ENCODE data around the gene PUM2.

PUM2 gene

GRCh38 chr2:20230114-20230425 lies 120.6 kb downstream of the PUM2 start:
- no peak overlapping the region for H3K27ac Mint-ChIP-seq
- H3K9me3 Mint-ChIP-seq, result no peaks in the 10 kb centered on the region
- peaks cover 5% of the 10 kb centered on the region for H3K4me1 Mint-ChIP-seq (ENCODE audit: low read depth)
- peaks cover 31% of the 10 kb centered on the region for H3K27me3 Mint-ChIP-seq
- no peak overlapping the region for H3K4me3 Mint-ChIP-seq
- no peaks in the 10 kb centered on the region for H3K36me3 Mint-ChIP-seq (ENCODE audit: low read depth)

- Mint-ChIP-seq H3K4me3 (no peak overlapping the region), H3K9me3 (no peaks in the 10 kb centered on the region), H3K4me1 (ENCODE audit: low read depth) (peaks cover 5% of the 10 kb centered on the region), H3K36me3 (ENCODE audit: low read depth) (no peaks in the 10 kb centered on the region), H3K27me3 (peaks cover 31% of the 10 kb centered on the region), H3K27ac (no peak overlapping the region)
Observed at GRCh38 chr2:20229322-20230113, 121.1 kb downstream of the PUM2 start.

- Mint-ChIP-seq H3K27me3 (peaks cover 34% of the 10 kb centered on the region), H3K27ac (no peak overlapping the region), H3K36me3 (ENCODE audit: low read depth) (no peaks in the 10 kb centered on the region), H3K4me1 (ENCODE audit: low read depth) (peaks cover 5% of the 10 kb centered on the region), H3K4me3 (no peak overlapping the region), H3K9me3 (no peaks in the 10 kb centered on the region)
Observed at GRCh38 chr2:20227894-20228505, 122.6 kb downstream of the PUM2 start.

- Mint-ChIP-seq H3K4me3 (no peak overlapping the region), H3K36me3 (ENCODE audit: low read depth) (no peaks in the 10 kb centered on the region), H3K9me3 (no peaks in the 10 kb centered on the region), H3K27me3 (peaks cover 53% of the 10 kb centered on the region), H3K27ac (no peak overlapping the region), H3K4me1 (ENCODE audit: low read depth) (peaks cover 5% of the 10 kb centered on the region)
Observed at GRCh38 chr2:20226152-20226545, 124.5 kb downstream of the PUM2 start.

- H3K4me3 Mint-ChIP-seq, result peak overlapping the region; percentile 55
- H3K9me3 Mint-ChIP-seq, result no peaks in the 10 kb centered on the region
- peaks cover 5% of the 10 kb centered on the region for H3K4me1 Mint-ChIP-seq (ENCODE audit: low read depth)
- H3K27me3 Mint-ChIP-seq, result peaks cover 55% of the 10 kb centered on the region
- H3K27ac Mint-ChIP-seq, result no peak overlapping the region
- no peaks in the 10 kb centered on the region for H3K36me3 Mint-ChIP-seq (ENCODE audit: low read depth)
Observed at GRCh38 chr2:20225294-20226151, 125.1 kb downstream of the PUM2 start.

- no peaks in the 10 kb centered on the region for H3K9me3 Mint-ChIP-seq
- no peak within 1 kb of the TSS for H3K27ac Mint-ChIP-seq
- H3K4me1 Mint-ChIP-seq (ENCODE audit: low read depth), result peaks cover 5% of the 10 kb centered on the region
- peak within 1 kb of the TSS; percentile 55 for H3K4me3 Mint-ChIP-seq
- H3K27me3 Mint-ChIP-seq, result peaks cover 60% of the 10 kb centered on the region
- H3K36me3 Mint-ChIP-seq (ENCODE audit: low read depth), result no peaks in the 10 kb centered on the region
Observed at GRCh38 chr2:20224716-20225293, 125.8 kb downstream of the PUM2 start, which contains the start of gene SDC1. SDC1 (minus strand) TSS chr2:20225130; CDS start chr2:20224867, 263 bp downstream.

- Mint-ChIP-seq H3K27me3 (peaks cover 60% of the 10 kb centered on the region), H3K9me3 (no peaks in the 10 kb centered on the region), H3K4me3 (no peak overlapping the region), H3K4me1 (ENCODE audit: low read depth) (peaks cover 5% of the 10 kb centered on the region), H3K27ac (no peak overlapping the region), H3K36me3 (ENCODE audit: low read depth) (no peaks in the 10 kb centered on the region)
Observed at GRCh38 chr2:20224164-20224715, 126.4 kb downstream of the PUM2 start.

- Mint-ChIP-seq H3K9me3 (no peaks in the 10 kb centered on the region), H3K4me3 (peak overlapping the region; percentile 43), H3K36me3 (ENCODE audit: low read depth) (no peaks in the 10 kb centered on the region), H3K27me3 (peaks cover 57% of the 10 kb centered on the region), H3K4me1 (ENCODE audit: low read depth) (peaks cover 5% of the 10 kb centered on the region), H3K27ac (no peak overlapping the region)
Observed at GRCh38 chr2:20223407-20224163, 127.1 kb downstream of the PUM2 start.

GRCh38 chr2:20222769-20223406 lies 127.8 kb downstream of the PUM2 start:
- Mint-ChIP-seq H3K4me3 (peak overlapping the region; percentile 43), H3K36me3 (ENCODE audit: low read depth) (no peaks in the 10 kb centered on the region), H3K27ac (no peak overlapping the region), H3K9me3 (no peaks in the 10 kb centered on the region), H3K4me1 (ENCODE audit: low read depth) (peaks cover 5% of the 10 kb centered on the region), H3K27me3 (peaks cover 58% of the 10 kb centered on the region)

GRCh38 chr2:20222014-20222768 lies 128.5 kb downstream of the PUM2 start:
- H3K27ac Mint-ChIP-seq, result no peak overlapping the region
- no peak overlapping the region for H3K4me3 Mint-ChIP-seq
- peaks cover 51% of the 10 kb centered on the region for H3K27me3 Mint-ChIP-seq

GRCh38 chr2:20221555-20221973 lies 129.1 kb downstream of the PUM2 start:
- no peak overlapping the region for H3K27ac Mint-ChIP-seq
- H3K9me3 Mint-ChIP-seq, result no peaks in the 10 kb centered on the region
- H3K27me3 Mint-ChIP-seq, result peaks cover 49% of the 10 kb centered on the region
- no peak overlapping the region for H3K4me3 Mint-ChIP-seq
- H3K4me1 Mint-ChIP-seq (ENCODE audit: low read depth), result peaks cover 5% of the 10 kb centered on the region
- no peaks in the 10 kb centered on the region for H3K36me3 Mint-ChIP-seq (ENCODE audit: low read depth)

More at GRCh38 chr2:20222014-20222768, 128.5 kb downstream of the PUM2 start:
- H3K4me1 Mint-ChIP-seq (ENCODE audit: low read depth), result peaks cover 5% of the 10 kb centered on the region
- no peaks in the 10 kb centered on the region for H3K36me3 Mint-ChIP-seq (ENCODE audit: low read depth)
- H3K9me3 Mint-ChIP-seq, result no peaks in the 10 kb centered on the region

- Mint-ChIP-seq H3K27me3 (peaks cover 44% of the 10 kb centered on the region), H3K4me3 (no peak overlapping the region), H3K4me1 (ENCODE audit: low read depth) (peaks cover 5% of the 10 kb centered on the region), H3K27ac (no peak overlapping the region), H3K9me3 (no peaks in the 10 kb centered on the region), H3K36me3 (ENCODE audit: low read depth) (no peaks in the 10 kb centered on the region)
Observed at GRCh38 chr2:20220806-20221554, 129.7 kb downstream of the PUM2 start.
